ENCODE measurements around the gene EPYC. TPM values are rescaled to one million over a fixed set of nuclear protein-coding genes. Genes with fewer than 3 reads are reported as not detected.

EPYC gene
- total RNA-seq, 1 donor from 2014 or later: not detected

- no peak for TF ChIP-seq CTCF (conservative IDR thresholded peaks at IDR 0.05; ENCODE audit: low read depth, low read length)
- no peak overlapping the region for H3K4me3 ChIP-seq (ENCODE audit: low read depth, low read length)
- DNase-seq (ENCODE audit: low read depth): no peak
These were observed 83.2 kb downstream of the EPYC start for GRCh38 chr12:90921536-90921935.

GRCh38 chr12:90920222-90920621 is 84.5 kb downstream of the EPYC start:
- no peak for DNase-seq (ENCODE audit: low read depth)
- TF ChIP-seq CTCF (conservative IDR thresholded peaks at IDR 0.05; ENCODE audit: low read depth, low read length): no peak
- H3K4me3 ChIP-seq (ENCODE audit: low read depth, low read length): no peak overlapping the region

- H3K4me3 ChIP-seq (ENCODE audit: low read depth, low read length): no peak overlapping the region
- no peak for DNase-seq (ENCODE audit: low read depth)
- TF ChIP-seq CTCF (conservative IDR thresholded peaks at IDR 0.05; ENCODE audit: low read depth, low read length): no peak
These were observed 87.3 kb downstream of the EPYC start for GRCh38 chr12:90917431-90917830.

- no peak for DNase-seq (ENCODE audit: low read depth)
- no peak for TF ChIP-seq CTCF (conservative IDR thresholded peaks at IDR 0.05; ENCODE audit: low read depth, low read length)
- no peak overlapping the region for H3K4me3 ChIP-seq (ENCODE audit: low read depth, low read length)
These were observed 88.3 kb downstream of the EPYC start for GRCh38 chr12:90916516-90916915.

GRCh38 chr12:90915353-90915752 is 89.4 kb downstream of the EPYC start:
- H3K4me3 ChIP-seq (ENCODE audit: low read depth, low read length): no peak overlapping the region
- DNase-seq (ENCODE audit: low read depth): no peak
- TF ChIP-seq CTCF (conservative IDR thresholded peaks at IDR 0.05; ENCODE audit: low read depth, low read length): no peak

Other genes with a start within 250 kb of the EPYC start
- gene CCER1, start 49.8 kb downstream of the EPYC start, total RNA-seq: not detected in 2 replicates
- not detected in 2 replicates for gene KERA, start 53.1 kb upstream of the EPYC start, total RNA-seq
- gene LUM, start 106.5 kb upstream of the EPYC start, total RNA-seq: 0.29 and 0.69 TPM in 2 replicates
- gene DCN, start 177.8 kb upstream of the EPYC start, total RNA-seq: 1.6 and 12.5 TPM in 2 replicates